K562 (cell line): ENCODE results near the gene CDH16. TPM values are rescaled to one million over a fixed set of nuclear protein-coding genes. Genes with fewer than 3 reads are reported as not detected.

ENCODE experiments used
- ATAC-seq: fragments of 200-7000 bp; cut with Tn5 transposase; 3 replicates; pipeline ENCODE4 v1.9.1; 2020; ENCODE audit warnings: moderate library complexity
- BruUV-seq: library from RNA; stranded (reverse); fragments of 400-500 nt; replicated peaks from 2 replicates; lab custom pipeline; 2021; lab: Mats Ljungman, UMichigan
- CTCF ChIA-PET: fragments of 300-600 bp; formaldehyde crosslinking; extraction: SDS; loops from one replicate; lab custom pipeline; 2021; ENCODE audit warnings: low intra/inter-chr PET ratio; lab: Yijun Ruan, JAX
- POLR2A ChIA-PET: fragments of 300-600, 350-650 bp; sonication (Branson Sonifier 250); formaldehyde crosslinking; extraction: SDS; loops from one replicate; lab custom pipeline; 2021; ENCODE audit warnings: antibody characterized with exemption, inconsistent platforms; lab: Yijun Ruan, JAX
- DNase-seq, 4 experiments: peaks; one replicate each; pipeline versions ENCODE4 v3.0.0 to v3.0.0-alpha.2; 2011 to 2018; ENCODE audit warnings: low spot score in 3 of 4, mixed read lengths in 3 of 4; ENCODE audit errors: extremely low read depth in 1 of 4
- FAIRE-seq: peaks from 2 replicates; lab custom pipeline; 2011; peaks lifted over from hg19 to GRCh38; lab: Jason Lieb, UNC
- H2AFZ ChIP-seq: 2 replicates; pipeline ENCODE4 v1.6.0; 2011; ENCODE audit warnings: low read depth, low read length, control low read depth, inconsistent platforms
- H3K27ac ChIP-seq: fragments of 200-600 bp; 3 replicates; pipeline ENCODE4 v1.8.0; 2011; ENCODE audit warnings: low read depth, mild to moderate bottlenecking, control low read depth, inconsistent platforms, low read length, moderate library complexity, mixed read lengths; ENCODE audit errors: extremely low read depth
- H3K27me3 ChIP-seq, 2 experiments: fragments of 300-600 bp in 1 of 2; 2 replicates in 1 of 2; 3 replicates in 1 of 2; pipeline versions ENCODE4 v1.6.0 to v1.8.0; 2011; ENCODE audit warnings: inconsistent platforms in 2 of 2, low read length in 2 of 2, mild to moderate bottlenecking in 1 of 2, mixed read lengths in 1 of 2, moderate library complexity in 1 of 2; ENCODE audit not compliant: control insufficient read depth in 2 of 2, insufficient read depth in 2 of 2
- H3K36me3 ChIP-seq: fragments of 300-600 bp; 3 replicates; pipeline ENCODE4 v1.8.0; 2011; ENCODE audit warnings: mild to moderate bottlenecking, low read length, inconsistent platforms; ENCODE audit not compliant: control insufficient read depth, insufficient read depth
- H3K4me1 ChIP-seq, 2 experiments: fragments of 200-600 bp in 1 of 2; replicated peaks in 1 of 2; 2 replicates in 1 of 2; 3 replicates in 1 of 2; pipeline versions ENCODE4 v1.5.1 to v1.8.0; 2011; ENCODE audit warnings: inconsistent platforms in 2 of 2, low read length in 2 of 2, mild to moderate bottlenecking in 1 of 2, mixed read lengths in 1 of 2, moderate library complexity in 1 of 2; ENCODE audit not compliant: control insufficient read depth in 2 of 2, insufficient read depth in 2 of 2
- H3K4me2 ChIP-seq: 2 replicates; pipeline ENCODE4 v1.6.1; 2011; ENCODE audit warnings: low read length, control low read depth, inconsistent platforms, mixed read lengths; ENCODE audit not compliant: insufficient read depth
- H3K4me3 ChIP-seq: fragments of 200-600 bp; sonication (generic), shearing (Covaris generic); 2 replicates; pipeline ENCODE4 v1.5.1; 2016; ENCODE audit warnings: control low read depth, inconsistent platforms
- H3K79me2 ChIP-seq: fragments of 200-600 bp; 3 replicates; pipeline ENCODE4 v1.8.0; 2011; ENCODE audit warnings: low read length, inconsistent platforms; ENCODE audit not compliant: control insufficient read depth, insufficient read depth
- H3K9ac ChIP-seq, 2 experiments: 2 replicates each; pipeline versions ENCODE4 v1.6.0 to v1.6.1; 2011; ENCODE audit warnings: low read depth in 2 of 2, low read length in 2 of 2, control low read depth in 1 of 2, inconsistent platforms in 1 of 2, mild to moderate bottlenecking in 1 of 2, mixed read lengths in 1 of 2; ENCODE audit not compliant: insufficient read depth in 1 of 2
- H3K9me1 ChIP-seq: one replicate; pipeline ENCODE4 v1.6.0; 2011; ENCODE audit warnings: inconsistent platforms, mild to moderate bottlenecking, low read length, moderate library complexity; ENCODE audit not compliant: control insufficient read depth, insufficient read depth
- H3K9me3 ChIP-seq: replicated peaks from 2 replicates; pipeline ENCODE4 v1.5.1; 2011; ENCODE audit warnings: low read depth, low read length, inconsistent platforms; ENCODE audit not compliant: control insufficient read depth, insufficient read depth
- H4K20me1 ChIP-seq: replicated peaks from 2 replicates; pipeline ENCODE4 v1.6.1; 2011; ENCODE audit warnings: low read length, inconsistent platforms, mixed read lengths; ENCODE audit not compliant: control insufficient read depth, insufficient read depth
- ARID2 ChIP-seq: fragments of 450-650 bp; IDR thresholded peaks from 2 replicates; pipeline ENCODE4 v1.6.1; 2017; ENCODE audit warnings: antibody characterized with exemption, mild to moderate bottlenecking
- ATF2 ChIP-seq: sonication (generic); formaldehyde crosslinking; IDR thresholded peaks from 2 replicates; pipeline ENCODE4 v1.8.1; 2022; ENCODE audit warnings: missing genetic modification reagents
- BCL6 ChIP-seq: fragments of 250-450 bp; sonication (Bioruptor Pico); IDR thresholded peaks from 2 replicates; pipeline ENCODE4 v1.4.0; 2020
- BRD4 ChIP-seq: fragments of 200-600 bp; sonication (generic); IDR thresholded peaks from 2 replicates; pipeline ENCODE4 v1.6.1; 2017; ENCODE audit warnings: inconsistent platforms
- DACH1 ChIP-seq: fragments of 450-650 bp; IDR thresholded peaks from 2 replicates; pipeline ENCODE4 v1.6.1; 2018; ENCODE audit not compliant: partially characterized antibody
- DNMT1 ChIP-seq: fragments of 450-650 bp; IDR thresholded peaks from 2 replicates; pipeline ENCODE4 v1.6.1; 2016; ENCODE audit warnings: antibody characterized with exemption, mild to moderate bottlenecking
- FOS ChIP-seq: IDR thresholded peaks from 3 replicates; pipeline ENCODE4 v1.6.1; 2011; ENCODE audit not compliant: insufficient read length; ENCODE audit errors: extremely low read depth
- GATA2 ChIP-seq: sonication (generic); formaldehyde crosslinking; IDR thresholded peaks from 2 replicates; pipeline ENCODE4 v1.4.0; 2020; ENCODE audit warnings: mild to moderate bottlenecking, missing genetic modification reagents
- GTF2F1 ChIP-seq: IDR thresholded peaks from 2 replicates; pipeline ENCODE4 v1.6.1; 2011; ENCODE audit warnings: low read depth, low read length, improper control_type of control experiment
- L3MBTL2 ChIP-seq: fragments of 450-650 bp; IDR thresholded peaks from 2 replicates; pipeline ENCODE4 v1.6.1; 2016; ENCODE audit warnings: mild to moderate bottlenecking, moderate library complexity
- NBN ChIP-seq: fragments of 450-650 bp; IDR thresholded peaks from 2 replicates; pipeline ENCODE4 v1.6.1; 2016; ENCODE audit warnings: low read depth, mild to moderate bottlenecking
- NFE2L1 ChIP-seq: fragments of 450-650 bp; IDR thresholded peaks from 2 replicates; pipeline ENCODE4 v1.6.1; 2016; ENCODE audit warnings: missing genetic modification characterization, low read depth, mild to moderate bottlenecking, missing compliant biosample characterization, moderate library complexity, borderline replicate concordance
- POLR2G ChIP-seq: fragments of 200-400 bp; formaldehyde crosslinking; IDR thresholded peaks from 2 replicates; pipeline ENCODE4 v1.6.1; 2017; ENCODE audit warnings: low read depth, mild to moderate bottlenecking, antibody characterized with exemption, low read length, moderate library complexity
- TCFL5 ChIP-seq: fragments of 250-450 bp; sonication (Bioruptor Pico); conservative IDR thresholded peaks from 2 replicates; pipeline ENCODE4 v1.6.1; 2021; ENCODE audit warnings: mild to moderate bottlenecking, moderate library complexity, matching md5 sums
- TRIM24 ChIP-seq, 2 experiments: fragments of 450-650 bp; IDR thresholded peaks; 2 replicates each; pipeline ENCODE4 v1.6.1; 2016
- ZBTB7A ChIP-seq: IDR thresholded peaks from 2 replicates; pipeline ENCODE4 v1.6.1; 2011; ENCODE audit warnings: low read depth, mild to moderate bottlenecking, low read length, moderate library complexity, borderline replicate concordance; ENCODE audit not compliant: control insufficient read depth
- ZNF282 ChIP-seq: sonication (generic); formaldehyde crosslinking; IDR thresholded peaks from 2 replicates; pipeline ENCODE4 v1.8.1; 2023; ENCODE audit warnings: missing genetic modification reagents
- ZNF695 ChIP-seq: fragments of 450-650 bp; formaldehyde crosslinking; IDR thresholded peaks from 2 replicates; pipeline ENCODE4 v1.4.0; 2020; ENCODE audit warnings: mild to moderate bottlenecking, moderate library complexity
- ZNF76 ChIP-seq: fragments of 250-450 bp; sonication (Bioruptor Pico); IDR thresholded peaks from 2 replicates; pipeline ENCODE4 v1.4.0; 2020; ENCODE audit warnings: mild to moderate bottlenecking, moderate library complexity, borderline replicate concordance
- WGBS: fragments of 100-300 bp; shearing (Covaris generic); methylation state at CpG from one replicate; pipeline ENCODE4 v1.1.6; 2016; ENCODE audit warnings: low coverage, mixed read lengths; ENCODE audit not compliant: insufficient coverage; ENCODE audit errors: missing lambda C conversion rate; 5-methylcytosine and 5-hydroxymethylcytosine counted together
- in situ Hi-C: fragments of 300-500 bp; cut with MboI; formaldehyde crosslinking; loops from 4 replicates; pipeline ENCODE4 v1.15.0; 2018; ENCODE audit warnings: inconsistent platforms, mixed read lengths
- intact Hi-C: fragments of 100-400 bp; cut with micrococcal nuclease; formaldehyde crosslinking; loops from 2 replicates; pipeline ENCODE4 v1.14.2; 2022
- polyA plus RNA-seq, 8 experiments: library from polyadenylated mRNA; depleted of rRNA in 4 of 8; stranded (reverse) in 5 of 8; unstranded in 3 of 8; fragments of >200 nt; fragmentation: Nextera tagmentation in 2 of 8; fragmentation: Illumina TruSeq in 1 of 8; extraction: Ambion mirVana in 2 of 8; extraction: Trizol in 1 of 8; gene quantifications; 2 replicates each; pipeline versions ENCODE4 v1.2.1 to v1.2.3, GENCODE V29; 2011 to 2014; ENCODE audit warnings: inconsistent platforms in 1 of 8, missing spikeins in 1 of 8
- total RNA-seq, 7 experiments: library from RNA; depleted of rRNA in 6 of 7; stranded (reverse); fragments of >200 nt in 6 of 7; fragmentation: Illumina TruSeq in 2 of 7; extraction: Trizol in 2 of 7; gene quantifications; 2 replicates each; pipeline versions ENCODE4 v1.2.1 to v1.2.3, GENCODE V29; 2011 to 2021; ENCODE audit warnings: low replicate concordance in 1 of 7
- TF ChIP-seq, protein P1 (sequence below), 2 experiments: fragments of 250-450 bp in 1 of 2; fragments of 450-650 bp in 1 of 2; sonication (Bioruptor Pico) in 1 of 2; IDR thresholded peaks; 2 replicates each; pipeline versions ENCODE4 v1.6.1 to v1.8.0; 2016 to 2021; ENCODE audit warnings: mild to moderate bottlenecking in 2 of 2, moderate library complexity in 2 of 2, missing compliant biosample characterization in 1 of 2, missing genetic modification characterization in 1 of 2

Gene CDH16
- total and polyA plus RNA-seq, 9 of the 15 experiments (the other 6 are each of a cell fraction or from before 2014, with no cell fraction given), result not detected

GRCh38 chr16:66923866-66924265 is 5.2 kb upstream of the CDH16 start:
- Histone ChIP-seq H2AFZ (no peak overlapping the region), H3K4me1 (peaks cover 0 to 32% of the 10 kb centered on the region in 2 experiments; a peak in 3 of 5 replicates), H3K4me2 (no peak overlapping the region), H3K27me3 (peaks cover 4 to 48% of the 10 kb centered on the region in 2 experiments; a peak in 2 of 5 replicates), H3K4me3 (no peak overlapping the region), H3K27ac (no peak overlapping the region), H3K79me2 (no peaks in the 10 kb centered on the region), H3K9ac (no peak overlapping the region), H3K9me1 (no peaks in the 10 kb centered on the region), H3K9me3 (no peaks in the 10 kb centered on the region), H3K36me3 (no peaks in the 10 kb centered on the region), H4K20me1 (no peaks in the 10 kb centered on the region; the same call in 1 of the 2 replicates)
- 41% methylated on average over 3 of the region's 3 CpGs for WGBS
- no peak for FAIRE-seq
- DNase-seq, result no peak
- no peak for TF ChIP-seq BRD4
- no peak for TF ChIP-seq FOS
- TF ChIP-seq GTF2F1, result no peak
- TF ChIP-seq ZBTB7A, result no peak
- TF ChIP-seq TCFL5 (CRISPR knock-in tag), result no peak
- TF ChIP-seq ATF2 (CRISPR knock-in tag), result no peak
- no peak for TF ChIP-seq POLR2G
- no peak for TF ChIP-seq ZNF76 (CRISPR knock-in tag)
- TF ChIP-seq DACH1, result no peak
- TF ChIP-seq GATA2, result no peak
- TF ChIP-seq ZNF695 (CRISPR knock-in tag), result no peak
- no peak for TF ChIP-seq NFE2L1 (tag)
- no peak for TF ChIP-seq TRIM24 (IDR thresholded peaks at IDR 0.05)
- TF ChIP-seq, protein P1, sequence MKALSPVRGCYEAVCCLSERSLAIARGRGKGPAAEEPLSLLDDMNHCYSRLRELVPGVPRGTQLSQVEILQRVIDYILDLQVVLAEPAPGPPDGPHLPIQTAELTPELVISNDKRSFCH (CRISPR knock-in tag; IDR thresholded peaks at IDR 0.05), result no peak
- TF ChIP-seq, protein P1 (tag; IDR thresholded peaks at IDR 0.05), result no peak
- no peak for TF ChIP-seq BCL6 (CRISPR knock-in tag)
- TF ChIP-seq ZNF282 (CRISPR knock-in tag), result no peak
- no peak for TF ChIP-seq ARID2
- TF ChIP-seq L3MBTL2, result no peak
- no peak for TF ChIP-seq NBN
- TF ChIP-seq DNMT1, result no peak
- ATAC-seq, result no peak
- BruUV-seq, result no TSS peak
- intact Hi-C loops (no loop called here), in situ Hi-C loops (no loop called here)
- ChIA-PET POLR2A (no interaction called here), CTCF (interaction anchor here (1.2 kb wide), 1 partner anchor 22 kb away, joined by 5 read pairs; no protein-coding TSS in a partner anchor)
